ENCODE measurements around the gene ZEB2.

ZEB2 gene

GRCh38 chr2:144449028-144449406 is 70.9 kb downstream of the ZEB2 start:
- no peak for DNase-seq (ENCODE audit: low spot score)

- DNase-seq (ENCODE audit: low spot score): no peak
Measured at GRCh38 chr2:144448389-144449027, 71.4 kb downstream of the ZEB2 start.

GRCh38 chr2:144447535-144447934 is 72.4 kb downstream of the ZEB2 start:
- no peak for DNase-seq (ENCODE audit: low spot score)

GRCh38 chr2:144446136-144446535 is 73.8 kb downstream of the ZEB2 start:
- no peak for DNase-seq (ENCODE audit: low spot score)

GRCh38 chr2:144445196-144445595 is 74.7 kb downstream of the ZEB2 start:
- DNase-seq (ENCODE audit: low spot score): no peak

- no peak for DNase-seq (ENCODE audit: low spot score)
Measured at GRCh38 chr2:144443837-144444817, 75.8 kb downstream of the ZEB2 start.

GRCh38 chr2:144441711-144442141 is 78.2 kb downstream of the ZEB2 start:
- peak; percentile 55 for DNase-seq (ENCODE audit: low spot score)

- peak; percentile 28 for DNase-seq (ENCODE audit: low spot score)
Measured at GRCh38 chr2:144439993-144440392, 79.9 kb downstream of the ZEB2 start.

GRCh38 chr2:144438801-144439631 is 80.9 kb downstream of the ZEB2 start:
- no peak for DNase-seq (ENCODE audit: low spot score)

GRCh38 chr2:144437636-144438035 is 82.3 kb downstream of the ZEB2 start:
- DNase-seq (ENCODE audit: low spot score): no peak

- no peak for DNase-seq (ENCODE audit: low spot score)
Measured at GRCh38 chr2:144434425-144435222, 85.3 kb downstream of the ZEB2 start.

- no peak for DNase-seq (ENCODE audit: low spot score)
Measured at GRCh38 chr2:144432921-144433320, 87.0 kb downstream of the ZEB2 start.

GRCh38 chr2:144431998-144432397 is 87.9 kb downstream of the ZEB2 start:
- no peak for DNase-seq (ENCODE audit: low spot score)

GRCh38 chr2:144431392-144431783 is 88.5 kb downstream of the ZEB2 start:
- DNase-seq (ENCODE audit: low spot score): no peak

GRCh38 chr2:144430722-144431391 is 89.1 kb downstream of the ZEB2 start:
- no peak for DNase-seq (ENCODE audit: low spot score)

- no peak for DNase-seq (ENCODE audit: low spot score)
Measured at GRCh38 chr2:144429396-144430112, 90.4 kb downstream of the ZEB2 start.

GRCh38 chr2:144426981-144427479 is 92.9 kb downstream of the ZEB2 start:
- no peak for DNase-seq (ENCODE audit: low spot score)

GRCh38 chr2:144426355-144426754 is 93.6 kb downstream of the ZEB2 start:
- no peak for DNase-seq (ENCODE audit: low spot score)

- DNase-seq (ENCODE audit: low spot score): no peak
Measured at GRCh38 chr2:144424559-144425240, 95.2 kb downstream of the ZEB2 start.

All from hematopoietic multipotent progenitor cell treated with erythropoietin and hydrocortisone succinate and interleukin-3 and kit ligand, for 17 days (in vitro differentiated cells).